MM.1S (cell line): Measurements from ENCODE around the gene ATP6V1A.

Source experiments
- CTCF ChIP-seq: fragments of 300-600 bp; sonication (generic); IDR thresholded peaks from 2 replicates; pipeline ENCODE4 v1.5.1; 2016; ENCODE audit warnings: antibody characterized with exemption, low read length, mixed read lengths
- EZH2 ChIP-seq: fragments of 300-600 bp; sonication (generic); optimal IDR thresholded peaks from 2 replicates; pipeline ENCODE3; 2017; ENCODE audit warnings: low read depth, mild to moderate bottlenecking, antibody characterized with exemption, low read length, mixed read lengths
- EZH2phosphoT487 ChIP-seq: fragments of 300-600 bp; sonication (generic); IDR thresholded peaks from 2 replicates; pipeline ENCODE4 v1.6.1; 2018; ENCODE audit warnings: antibody characterized with exemption, low read length

- no peak for TF ChIP-seq CTCF
- no peak for TF ChIP-seq EZH2
- TF ChIP-seq EZH2phosphoT487: no peak
Observed at GRCh38 chr3:113764698-113765097, 17.9 kb downstream of the ATP6V1A start.
